ENCODE measurements around the gene FREM1. TPM values are rescaled to one million over a fixed set of nuclear protein-coding genes. Genes with fewer than 3 reads are reported as not detected.

Gene FREM1
- total RNA-seq, 2 experiments from 2014 or later: not detected

- no peak for ATAC-seq
These were observed 126.9 kb downstream of the FREM1 start for GRCh38 chr9:14783358-14783757.

GRCh38 chr9:14782286-14783051 lies 127.8 kb downstream of the FREM1 start:
- H3K27me3 Mint-ChIP-seq (ENCODE audit: low read depth): peaks cover 2% of the 10 kb centered on the region
- no peaks in the 10 kb centered on the region for H3K36me3 Mint-ChIP-seq (ENCODE audit: low read depth)
- H3K27ac Mint-ChIP-seq: no peak overlapping the region
- no peaks in the 10 kb centered on the region for H3K9me3 Mint-ChIP-seq (ENCODE audit: insufficient read depth)
- H3K4me3 Mint-ChIP-seq: no peak overlapping the region
- H3K4me1 Mint-ChIP-seq (ENCODE audit: low read depth): no peaks in the 10 kb centered on the region
- ChIA-PET CTCF (interaction anchor here (0.7 kb wide), 1 partner anchor 16 kb away, joined by 3 read pairs; no protein-coding TSS in a partner anchor), POLR2A (no interaction called here)
- no peak for DNase-seq
- ATAC-seq: no peak

More at GRCh38 chr9:14783358-14783757, 126.9 kb downstream of the FREM1 start:
- Mint-ChIP-seq H3K27me3 (ENCODE audit: low read depth) (peaks cover 3% of the 10 kb centered on the region), H3K36me3 (ENCODE audit: low read depth) (no peaks in the 10 kb centered on the region), H3K4me3 (no peak overlapping the region), H3K27ac (no peak overlapping the region), H3K9me3 (ENCODE audit: insufficient read depth) (no peaks in the 10 kb centered on the region), H3K4me1 (ENCODE audit: low read depth) (no peaks in the 10 kb centered on the region)
- ChIA-PET CTCF (no interaction called here), POLR2A (no interaction called here)
- no peak for DNase-seq

- Mint-ChIP-seq H3K4me1 (ENCODE audit: low read depth) (no peaks in the 10 kb centered on the region), H3K36me3 (ENCODE audit: low read depth) (no peaks in the 10 kb centered on the region), H3K9me3 (ENCODE audit: insufficient read depth) (no peaks in the 10 kb centered on the region), H3K4me3 (no peak overlapping the region), H3K27me3 (ENCODE audit: low read depth) (peaks cover 2% of the 10 kb centered on the region), H3K27ac (no peak overlapping the region)
- ATAC-seq (no peak), DNase-seq (no peak)
- ChIA-PET CTCF (no interaction called here), POLR2A (no interaction called here)
These were observed 129.5 kb downstream of the FREM1 start for GRCh38 chr9:14780693-14781092.

- H3K4me1 Mint-ChIP-seq (ENCODE audit: low read depth): no peaks in the 10 kb centered on the region
- ChIA-PET POLR2A (no interaction called here), CTCF (no interaction called here)
- no peaks in the 10 kb centered on the region for H3K9me3 Mint-ChIP-seq (ENCODE audit: insufficient read depth)
- no peak overlapping the region for H3K27ac Mint-ChIP-seq
- H3K27me3 Mint-ChIP-seq (ENCODE audit: low read depth): peaks cover 2% of the 10 kb centered on the region
- H3K4me3 Mint-ChIP-seq: no peak overlapping the region
- H3K36me3 Mint-ChIP-seq (ENCODE audit: low read depth): no peaks in the 10 kb centered on the region
- DNase-seq (no peak), ATAC-seq (no peak)
These were observed 130.0 kb downstream of the FREM1 start for GRCh38 chr9:14780251-14780650.

GRCh38 chr9:14779566-14780022 lies 130.6 kb downstream of the FREM1 start:
- ChIA-PET POLR2A (no interaction called here), CTCF (interaction anchor here (0.9 kb wide), 1 partner anchor 11 kb away, joined by 3 read pairs; no protein-coding TSS in a partner anchor)
- H3K4me3 Mint-ChIP-seq: no peak overlapping the region
- no peaks in the 10 kb centered on the region for H3K9me3 Mint-ChIP-seq (ENCODE audit: insufficient read depth)
- no peaks in the 10 kb centered on the region for H3K4me1 Mint-ChIP-seq (ENCODE audit: low read depth)
- ATAC-seq: no peak
- no peaks in the 10 kb centered on the region for H3K36me3 Mint-ChIP-seq (ENCODE audit: low read depth)
- no peak overlapping the region for H3K27ac Mint-ChIP-seq
- no peak for DNase-seq
- H3K27me3 Mint-ChIP-seq (ENCODE audit: low read depth): peaks cover 2% of the 10 kb centered on the region

- no peaks in the 10 kb centered on the region for H3K9me3 Mint-ChIP-seq (ENCODE audit: insufficient read depth)
- CTCF ChIA-PET: no interaction called here
- H3K27me3 Mint-ChIP-seq (ENCODE audit: low read depth): peaks cover 2% of the 10 kb centered on the region
- H3K4me1 Mint-ChIP-seq (ENCODE audit: low read depth): no peaks in the 10 kb centered on the region
- H3K27ac Mint-ChIP-seq: no peak overlapping the region
- no peak for DNase-seq
- H3K36me3 Mint-ChIP-seq (ENCODE audit: low read depth): no peaks in the 10 kb centered on the region
- POLR2A ChIA-PET: no interaction called here
- no peak overlapping the region for H3K4me3 Mint-ChIP-seq
- ATAC-seq: no peak
These were observed 131.7 kb downstream of the FREM1 start for GRCh38 chr9:14778565-14778964.

- CTCF ChIA-PET: no interaction called here
- H3K9me3 Mint-ChIP-seq (ENCODE audit: insufficient read depth): no peaks in the 10 kb centered on the region
- H3K27ac Mint-ChIP-seq: no peak overlapping the region
- H3K4me1 Mint-ChIP-seq (ENCODE audit: low read depth): no peaks in the 10 kb centered on the region
- H3K36me3 Mint-ChIP-seq (ENCODE audit: low read depth): no peaks in the 10 kb centered on the region
- DNase-seq (no peak), ATAC-seq (no peak)
- H3K4me3 Mint-ChIP-seq: no peak overlapping the region
- POLR2A ChIA-PET: no interaction called here
- peaks cover 2% of the 10 kb centered on the region for H3K27me3 Mint-ChIP-seq (ENCODE audit: low read depth)
These were observed 134.3 kb downstream of the FREM1 start for GRCh38 chr9:14775917-14776316.

- ChIA-PET POLR2A (no interaction called here), CTCF (interaction anchor here (1.3 to 1.5 kb wide), 2 partner anchors 20 to 155 kb away, joined by 3 to 5 read pairs; no protein-coding TSS in a partner anchor)
- Mint-ChIP-seq H3K9me3 (ENCODE audit: insufficient read depth) (no peaks in the 10 kb centered on the region), H3K27ac (no peak overlapping the region), H3K4me3 (no peak overlapping the region), H3K4me1 (ENCODE audit: low read depth) (no peaks in the 10 kb centered on the region), H3K36me3 (ENCODE audit: low read depth) (no peaks in the 10 kb centered on the region), H3K27me3 (ENCODE audit: low read depth) (peaks cover 11% of the 10 kb centered on the region)
- no peak for DNase-seq
- ATAC-seq: no peak
These were observed 139.6 kb downstream of the FREM1 start for GRCh38 chr9:14770592-14770991.

GRCh38 chr9:14769230-14769571 lies 141.0 kb downstream of the FREM1 start:
- H3K27me3 Mint-ChIP-seq (ENCODE audit: low read depth): peaks cover 13% of the 10 kb centered on the region
- H3K36me3 Mint-ChIP-seq (ENCODE audit: low read depth): no peaks in the 10 kb centered on the region
- no peak overlapping the region for H3K4me3 Mint-ChIP-seq
- ChIA-PET CTCF (interaction anchor here (0.7 to 2.3 kb wide), 12 partner anchors 10 to 1341 kb away, joined by 3 to 9 read pairs (median 3); no protein-coding TSS in a partner anchor), POLR2A (no interaction called here)
- no peaks in the 10 kb centered on the region for H3K9me3 Mint-ChIP-seq (ENCODE audit: insufficient read depth)
- H3K27ac Mint-ChIP-seq: no peak overlapping the region
- DNase-seq (no peak), ATAC-seq (no peak)
- no peaks in the 10 kb centered on the region for H3K4me1 Mint-ChIP-seq (ENCODE audit: low read depth)

- Mint-ChIP-seq H3K27me3 (ENCODE audit: low read depth) (peaks cover 13% of the 10 kb centered on the region), H3K4me3 (no peak overlapping the region), H3K9me3 (ENCODE audit: insufficient read depth) (no peaks in the 10 kb centered on the region), H3K27ac (no peak overlapping the region), H3K4me1 (ENCODE audit: low read depth) (no peaks in the 10 kb centered on the region), H3K36me3 (ENCODE audit: low read depth) (no peaks in the 10 kb centered on the region)
- ChIA-PET POLR2A (no interaction called here), CTCF (interaction anchor here (0.7 to 2.3 kb wide), 11 partner anchors 11 to 1341 kb away, joined by 3 to 9 read pairs (median 3); no protein-coding TSS in a partner anchor)
- no peak for ATAC-seq
- no peak for DNase-seq
These were observed 141.6 kb downstream of the FREM1 start for GRCh38 chr9:14768405-14769229.

GRCh38 chr9:14766299-14766698 lies 143.9 kb downstream of the FREM1 start:
- DNase-seq (no peak), ATAC-seq (no peak)
- no peaks in the 10 kb centered on the region for H3K9me3 Mint-ChIP-seq (ENCODE audit: insufficient read depth)
- ChIA-PET POLR2A (no interaction called here), CTCF (interaction anchor here (1.2 to 1.8 kb wide), 3 partner anchors 16 to 150 kb away, joined by 3 to 4 read pairs (median 3); no protein-coding TSS in a partner anchor)
- H3K4me3 Mint-ChIP-seq: no peak overlapping the region
- H3K27ac Mint-ChIP-seq: no peak overlapping the region
- H3K4me1 Mint-ChIP-seq (ENCODE audit: low read depth): no peaks in the 10 kb centered on the region
- no peaks in the 10 kb centered on the region for H3K36me3 Mint-ChIP-seq (ENCODE audit: low read depth)
- H3K27me3 Mint-ChIP-seq (ENCODE audit: low read depth): peaks cover 19% of the 10 kb centered on the region

GRCh38 chr9:14761584-14761983 lies 148.6 kb downstream of the FREM1 start:
- Mint-ChIP-seq H3K27ac (no peak overlapping the region), H3K9me3 (ENCODE audit: insufficient read depth) (no peaks in the 10 kb centered on the region), H3K4me3 (no peak overlapping the region), H3K27me3 (ENCODE audit: low read depth) (peaks cover 11% of the 10 kb centered on the region), H3K4me1 (ENCODE audit: low read depth) (no peaks in the 10 kb centered on the region), H3K36me3 (ENCODE audit: low read depth) (no peaks in the 10 kb centered on the region)
- DNase-seq: no peak
- CTCF ChIA-PET: no interaction called here
- POLR2A ChIA-PET: no interaction called here
- ATAC-seq: no peak

Measured in activated CD8-positive, alpha-beta T cell treated with anti-CD3 and anti-CD28 coated beads, Interleukin-2, amount 10 ng/mL, durations not matched to agents 7 days and 5 days (primary cell).